Neuronal stem cell (in vitro differentiated cells): ENCODE results near the gene ARHGEF16.

Experiments
- DNase-seq: peaks from one replicate; pipeline ENCODE4 v3.0.0-alpha.2; 2013; ENCODE audit warnings: low spot score
- H2AFZ ChIP-seq: one replicate; pipeline ENCODE4 v1.6.1; 2013; ENCODE audit warnings: mild to moderate bottlenecking, low read length, inconsistent platforms
- H2AK5ac ChIP-seq: 2 replicates; pipeline ENCODE4 v1.6.1; 2013; ENCODE audit warnings: low read depth, mild to moderate bottlenecking, inconsistent platforms, low read length, moderate library complexity, mixed read lengths
- H2BK120ac ChIP-seq: 2 replicates; pipeline ENCODE4 v1.6.1; 2013; ENCODE audit warnings: low read depth, mild to moderate bottlenecking, inconsistent platforms, low read length, moderate library complexity, mixed read lengths
- H2BK12ac ChIP-seq: one replicate; pipeline ENCODE4 v1.6.1; 2013; ENCODE audit warnings: low read length, inconsistent platforms
- H2BK15ac ChIP-seq: 2 replicates; pipeline ENCODE4 v1.6.1; 2013; ENCODE audit warnings: mild to moderate bottlenecking, low read length, inconsistent platforms, mixed read lengths
- H2BK5ac ChIP-seq: one replicate; pipeline ENCODE4 v1.6.1; 2013; ENCODE audit warnings: inconsistent platforms, mild to moderate bottlenecking, low read length, moderate library complexity
- H3K14ac ChIP-seq: one replicate; pipeline ENCODE4 v1.6.1; 2013; ENCODE audit warnings: low read length, inconsistent platforms
- H3K18ac ChIP-seq: 2 replicates; pipeline ENCODE4 v1.6.1; 2013; ENCODE audit warnings: low read length, inconsistent platforms
- H3K23ac ChIP-seq: 2 replicates; pipeline ENCODE4 v1.6.1; 2013; ENCODE audit warnings: low read depth, mild to moderate bottlenecking, mixed read lengths, low read length, inconsistent platforms; ENCODE audit not compliant: poor library complexity
- H3K27ac ChIP-seq: replicated peaks from 3 replicates; pipeline ENCODE4 v1.5.1; 2013; ENCODE audit warnings: low read length, inconsistent platforms
- H3K27me3 ChIP-seq, 3 experiments: 2 replicates each; pipeline ENCODE4 v1.6.1; 2013; ENCODE audit warnings: low read length in 3 of 3, mild to moderate bottlenecking in 2 of 3, inconsistent platforms in 1 of 3, low read depth in 1 of 3, mixed read lengths in 1 of 3, moderate library complexity in 1 of 3; ENCODE audit not compliant: control insufficient read depth in 3 of 3, insufficient read depth in 3 of 3
- H3K36me3 ChIP-seq, 2 donors: replicated peaks in 1 of 2; 2 replicates each; pipeline ENCODE4 v1.6.1; 2013; ENCODE audit warnings: low read length in 2 of 2; ENCODE audit not compliant: control insufficient read depth in 2 of 2, insufficient read depth in 2 of 2
- H3K4ac ChIP-seq: 2 replicates; pipeline ENCODE4 v1.6.1; 2013; ENCODE audit warnings: inconsistent platforms, mild to moderate bottlenecking, low read length, moderate library complexity
- H3K4me1 ChIP-seq, 2 donors: 1 replicate in 1 of 2; 2 replicates in 1 of 2; pipeline ENCODE4 v1.6.1; 2013; ENCODE audit warnings: low read length in 2 of 2, low read depth in 1 of 2; ENCODE audit not compliant: control insufficient read depth in 2 of 2, insufficient read depth in 1 of 2
- H3K4me2 ChIP-seq: one replicate; pipeline ENCODE4 v1.6.1; 2013; ENCODE audit warnings: mild to moderate bottlenecking, low read length, inconsistent platforms; ENCODE audit not compliant: insufficient read depth, poor library complexity, severe bottlenecking
- H3K4me3 ChIP-seq, 2 donors: 2 replicates each; pipeline ENCODE4 v1.5.1; 2013; ENCODE audit warnings: low read length in 2 of 2, mild to moderate bottlenecking in 2 of 2, inconsistent platforms in 1 of 2, moderate library complexity in 1 of 2
- H3K79me1 ChIP-seq: one replicate; pipeline ENCODE4 v1.6.1; 2013; ENCODE audit warnings: low read depth, mild to moderate bottlenecking, inconsistent platforms, low read length, moderate library complexity
- H3K9ac ChIP-seq: one replicate; pipeline ENCODE4 v1.6.1; 2013; ENCODE audit warnings: mild to moderate bottlenecking, low read depth, low read length, inconsistent platforms; ENCODE audit not compliant: poor library complexity
- H3K9me3 ChIP-seq, 2 donors: replicated peaks in 1 of 2; 2 replicates each; pipeline versions ENCODE3 to v1.6.1; 2013; ENCODE audit warnings: low read length in 2 of 2, mild to moderate bottlenecking in 2 of 2, inconsistent platforms in 1 of 2, low read depth in 1 of 2, mixed read lengths in 1 of 2, moderate library complexity in 1 of 2; ENCODE audit not compliant: control insufficient read depth in 2 of 2, insufficient read depth in 1 of 2
- H4K8ac ChIP-seq: one replicate; pipeline ENCODE4 v1.6.1; 2013; ENCODE audit warnings: low read depth, mild to moderate bottlenecking, inconsistent platforms, low read length, moderate library complexity
- H4K91ac ChIP-seq: one replicate; pipeline ENCODE4 v1.6.1; 2013; ENCODE audit warnings: low read length, low read depth, mild to moderate bottlenecking, inconsistent platforms; ENCODE audit not compliant: poor library complexity
- WGBS, 2 donors: extraction: QIAGEN DNeasy Blood & Tissue Kit; methylation state at CpG; one replicate each; pipeline ENCODE4 v1.1.7; 2013; ENCODE audit warnings: missing lambda C conversion rate in 2 of 2, mixed read lengths in 1 of 2; ENCODE audit not compliant: insufficient read length in 2 of 2, insufficient replicate concordance in 1 of 2; ENCODE audit errors: extremely low coverage in 2 of 2; 5-methylcytosine and 5-hydroxymethylcytosine counted together

The ARHGEF16 gene

GRCh38 chr1:3511306-3511705, 56.8 kb downstream of the ARHGEF16 start:
- H4K8ac ChIP-seq: no peak overlapping the region
- H2BK120ac ChIP-seq: no peak overlapping the region
- H3K36me3 ChIP-seq: no peaks in the 10 kb centered on the region
- peak overlapping the region; percentile 3 for H3K4ac ChIP-seq
- DNase-seq: no peak
- peak overlapping the region; percentile 38 for H3K18ac ChIP-seq
- no peak overlapping the region for H3K9ac ChIP-seq
- peak overlapping the region; percentile 31 for H3K14ac ChIP-seq
- H3K9me3 ChIP-seq: no peaks in the 10 kb centered on the region
- no peak overlapping the region for H3K4me3 ChIP-seq
- no peaks in the 10 kb centered on the region for H3K4me1 ChIP-seq
- H3K23ac ChIP-seq: peak overlapping the region; percentile 89
- no peaks in the 10 kb centered on the region for H3K27me3 ChIP-seq
- WGBS, 2 donors: no CpG with 5 or more reads among the region's 16 CpGs
- no peak overlapping the region for H2AK5ac ChIP-seq
- H3K79me1 ChIP-seq: peaks cover 6% of the 10 kb centered on the region
- no peak overlapping the region for H4K91ac ChIP-seq
- no peak overlapping the region for H3K27ac ChIP-seq
- H2AFZ ChIP-seq: no peak overlapping the region
- no peak overlapping the region for H2BK15ac ChIP-seq
- no peak overlapping the region for H3K4me2 ChIP-seq
- H2BK12ac ChIP-seq: no peak overlapping the region
- H2BK5ac ChIP-seq: no peak overlapping the region

- no peaks in the 10 kb centered on the region for H3K27me3 ChIP-seq
- H2BK15ac ChIP-seq: no peak overlapping the region
- H2BK5ac ChIP-seq: no peak overlapping the region
- no peak overlapping the region for H3K27ac ChIP-seq
- H3K36me3 ChIP-seq: no peaks in the 10 kb centered on the region
- peak overlapping the region; percentile 13 for H3K18ac ChIP-seq
- no peak overlapping the region for H2BK120ac ChIP-seq
- peaks cover 6% of the 10 kb centered on the region for H3K79me1 ChIP-seq
- H3K4me3 ChIP-seq: no peak overlapping the region
- H2BK12ac ChIP-seq: peak overlapping the region; percentile 30
- peak overlapping the region; percentile 89 for H3K23ac ChIP-seq
- no peaks in the 10 kb centered on the region for H3K4me1 ChIP-seq
- H2AK5ac ChIP-seq: peak overlapping the region; percentile 19
- no peaks in the 10 kb centered on the region for H3K9me3 ChIP-seq
- H3K4ac ChIP-seq: no peak overlapping the region
- H4K8ac ChIP-seq: no peak overlapping the region
- peak overlapping the region; percentile 4 for H3K14ac ChIP-seq
- no peak overlapping the region for H3K9ac ChIP-seq
- no peak overlapping the region for H4K91ac ChIP-seq
- WGBS, 2 donors: no CpG with 5 or more reads among the region's 15 CpGs
- no peak for DNase-seq
- no peak overlapping the region for H3K4me2 ChIP-seq
- H2AFZ ChIP-seq: no peak overlapping the region
Measured at GRCh38 chr1:3511856-3512255, 57.4 kb downstream of the ARHGEF16 start.

- no CpG with 5 or more reads among the region's 17 CpGs for WGBS, 2 donors
- no peak overlapping the region for H3K27ac ChIP-seq
- H3K4me1 ChIP-seq: no peaks in the 10 kb centered on the region
- H3K36me3 ChIP-seq: no peaks in the 10 kb centered on the region
- H3K4me3 ChIP-seq: no peak overlapping the region
- no peaks in the 10 kb centered on the region for H3K9me3 ChIP-seq
- no peak overlapping the region for H4K8ac ChIP-seq
- H4K91ac ChIP-seq: no peak overlapping the region
- H3K23ac ChIP-seq: no peak overlapping the region
- peak overlapping the region; percentile 89 for H3K14ac ChIP-seq
- H2BK12ac ChIP-seq: no peak overlapping the region
- no peak overlapping the region for H2BK5ac ChIP-seq
- H3K27me3 ChIP-seq: no peaks in the 10 kb centered on the region
- H2AK5ac ChIP-seq: peak overlapping the region; percentile 63
- peaks cover 6% of the 10 kb centered on the region for H3K79me1 ChIP-seq
- no peak overlapping the region for H3K4me2 ChIP-seq
- no peak overlapping the region for H3K18ac ChIP-seq
- no peak for DNase-seq
- H2AFZ ChIP-seq: no peak overlapping the region
- no peak overlapping the region for H2BK120ac ChIP-seq
- H2BK15ac ChIP-seq: no peak overlapping the region
- no peak overlapping the region for H3K4ac ChIP-seq
- H3K9ac ChIP-seq: no peak overlapping the region
Measured at GRCh38 chr1:3514404-3514803, 59.9 kb downstream of the ARHGEF16 start.

GRCh38 chr1:3515272-3515671, 60.8 kb downstream of the ARHGEF16 start:
- H4K91ac ChIP-seq: no peak overlapping the region
- H3K27ac ChIP-seq: no peak overlapping the region
- no peak overlapping the region for H2BK15ac ChIP-seq
- no peaks in the 10 kb centered on the region for H3K9me3 ChIP-seq
- H3K23ac ChIP-seq: no peak overlapping the region
- H2BK120ac ChIP-seq: no peak overlapping the region
- no peak overlapping the region for H3K18ac ChIP-seq
- H4K8ac ChIP-seq: no peak overlapping the region
- H3K27me3 ChIP-seq: no peaks in the 10 kb centered on the region
- no peak overlapping the region for H3K4ac ChIP-seq
- no peak overlapping the region for H3K4me2 ChIP-seq
- no peak overlapping the region for H3K4me3 ChIP-seq
- peak overlapping the region; percentile 14 for H2AK5ac ChIP-seq
- H3K9ac ChIP-seq: no peak overlapping the region
- no peaks in the 10 kb centered on the region for H3K4me1 ChIP-seq
- H3K79me1 ChIP-seq: peaks cover 6% of the 10 kb centered on the region
- no peak overlapping the region for H2BK12ac ChIP-seq
- no CpG with 5 or more reads among the region's 12 CpGs for WGBS, 2 donors
- H2BK5ac ChIP-seq: peak overlapping the region; percentile 82
- H2AFZ ChIP-seq: no peak overlapping the region
- H3K36me3 ChIP-seq: no peaks in the 10 kb centered on the region
- DNase-seq: no peak
- H3K14ac ChIP-seq: peak overlapping the region; percentile 71
